NCI-H524 treated with DMSO at 0.1 percent for 48 hours (cell line): Measurements from ENCODE around the gene PRKN.
"Not testable (repeated sequence)": the region's sequence is repeated elsewhere in the genome, so short reads cannot be mapped to it uniquely, and the experiment has no call there.

Experiments
- DNase-seq: peaks from one replicate; lab custom pipeline; 2025; lab: John Stamatoyannopoulos, UW

The PRKN gene

GRCh38 chr6:161347988-161348627, 1379.5 kb downstream of the PRKN start:
- no peak for DNase-seq

DNA sequence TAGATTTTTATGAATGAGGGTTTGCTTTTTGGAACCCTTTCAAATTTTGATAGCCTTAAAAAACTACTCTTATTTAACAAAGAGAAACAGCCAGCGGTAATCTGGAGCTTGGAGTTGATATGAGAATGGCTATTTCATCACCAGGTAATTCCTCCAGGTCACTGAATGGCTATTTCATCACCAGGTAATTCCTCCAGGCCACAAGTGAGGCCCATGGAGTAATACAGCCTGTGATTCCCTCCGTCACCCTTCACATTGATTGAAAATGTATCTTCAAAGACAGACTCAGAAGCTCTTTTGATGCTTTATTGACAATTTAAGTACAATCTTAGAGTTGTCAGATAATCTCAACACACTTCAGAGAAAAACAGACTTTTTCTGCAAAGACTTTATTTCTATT, 1380.4 kb downstream of the PRKN start:
- no peak for DNase-seq

GRCh38 chr6:161346717-161347116, 1380.8 kb downstream of the PRKN start:
- no peak for DNase-seq

- DNase-seq = no peak
Observed at GRCh38 chr6:161344626-161345025, 1382.9 kb downstream of the PRKN start.

DNA sequence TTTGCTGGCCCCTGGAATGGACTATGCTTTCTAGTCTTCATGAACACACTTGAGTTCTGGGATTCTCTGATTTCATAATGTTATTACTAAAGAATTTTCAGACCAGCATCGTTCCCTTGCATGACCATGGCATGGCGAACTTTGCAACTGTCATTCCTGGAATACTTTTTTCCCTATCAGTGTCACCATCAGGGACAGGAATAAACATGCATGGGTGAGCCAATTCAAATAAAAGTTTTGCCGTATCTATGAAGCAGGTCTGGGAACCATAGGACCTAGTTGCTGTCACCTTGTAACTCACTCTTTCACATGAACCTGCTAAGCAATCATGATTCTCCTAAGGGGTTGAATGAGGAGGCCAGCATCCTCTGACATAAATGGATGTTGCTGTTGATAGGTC, 1385.5 kb downstream of the PRKN start:
- DNase-seq = no peak

DNA sequence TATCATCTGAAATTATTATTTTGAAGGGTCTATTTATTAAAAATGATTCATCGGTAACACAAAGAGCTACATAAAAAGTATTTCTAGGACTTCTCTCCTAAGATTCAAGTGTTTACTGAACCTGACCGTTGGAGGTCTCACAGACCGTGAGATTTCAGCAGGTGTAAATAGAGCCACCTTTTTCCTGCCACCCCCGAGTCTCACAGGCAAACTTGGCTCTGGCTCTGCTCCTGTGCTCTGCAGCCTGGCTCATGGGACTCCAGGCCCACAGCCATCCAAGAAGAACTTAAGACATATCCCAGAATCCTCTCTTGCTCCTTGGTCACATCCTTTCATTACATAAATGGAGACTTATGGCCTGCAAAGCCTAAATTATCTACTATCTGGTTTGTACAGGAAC, 1385.9 kb downstream of the PRKN start:
- no peak for DNase-seq

DNA sequence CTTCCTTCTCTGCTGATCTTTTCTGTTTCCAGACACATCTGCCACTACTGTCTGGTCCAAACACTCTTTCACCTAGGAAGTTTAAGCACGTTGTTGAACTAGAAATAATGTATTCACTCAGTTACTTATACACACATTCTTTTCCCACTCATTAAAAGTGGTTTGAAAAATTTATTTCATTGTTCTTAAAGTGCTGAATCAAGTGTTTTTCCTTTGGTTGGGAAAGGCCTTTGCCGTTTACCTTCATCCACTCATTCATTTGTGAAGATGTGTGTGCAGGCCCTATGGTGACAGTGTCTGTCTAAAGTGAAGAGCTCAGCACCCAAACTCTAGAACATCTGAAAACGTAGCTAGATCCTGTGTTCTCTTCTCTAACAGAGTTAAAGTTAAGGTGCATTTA, 1389.6 kb downstream of the PRKN start:
- no peak for DNase-seq

- DNase-seq = no peak
Observed at GRCh38 chr6:161336479-161336878, 1391.1 kb downstream of the PRKN start.

GRCh38 chr6:161333410-161333809, 1394.2 kb downstream of the PRKN start:
- DNase-seq = no peak

- not testable (repeated sequence) for DNase-seq
Observed at GRCh38 chr6:161331402-161332081, 1396.0 kb downstream of the PRKN start.

GRCh38 chr6:161327360-161327953, 1400.1 kb downstream of the PRKN start:
- no peak for DNase-seq

- DNase-seq = no peak
Observed at GRCh38 chr6:161319231-161319630, 1408.3 kb downstream of the PRKN start.

DNA sequence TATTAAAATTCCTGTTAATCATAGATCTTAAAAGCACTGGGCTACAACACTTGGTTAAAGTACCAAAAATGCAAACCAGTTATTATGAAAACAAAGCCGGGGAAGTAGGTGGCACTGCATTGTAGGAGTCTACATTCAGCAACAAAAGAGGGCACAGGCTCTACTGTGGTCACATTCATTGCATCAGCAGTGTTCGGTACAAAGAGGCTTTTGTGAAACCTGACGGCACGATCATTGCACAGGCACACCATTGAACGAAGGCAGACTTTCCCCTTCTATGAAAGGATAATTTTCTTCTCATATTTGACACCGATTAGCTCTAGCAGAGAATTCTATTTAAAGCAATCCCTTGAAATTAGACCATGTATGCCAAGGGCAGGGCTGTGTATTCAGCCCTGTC, 1409.1 kb downstream of the PRKN start:
- no peak for DNase-seq

DNA sequence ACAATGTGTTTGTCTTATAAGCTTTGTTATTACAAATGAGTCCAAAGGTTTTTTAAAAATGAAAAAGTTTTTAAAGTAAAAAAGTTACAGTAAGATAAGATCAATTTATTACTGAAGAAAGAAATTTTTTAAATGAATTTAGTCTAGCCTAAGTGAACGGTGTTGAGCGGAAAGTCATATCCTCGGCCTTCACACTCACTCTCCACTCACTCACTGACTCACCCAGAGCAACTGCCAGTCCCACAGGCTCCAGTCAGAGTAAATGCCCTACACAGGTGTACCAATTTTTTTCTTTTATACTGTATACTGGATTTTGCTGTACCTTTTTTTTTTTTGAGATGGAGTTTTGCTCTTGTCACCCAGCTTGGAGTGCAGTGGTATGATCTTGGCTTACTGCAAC, 1411.0 kb downstream of the PRKN start:
- DNase-seq = no peak

DNA sequence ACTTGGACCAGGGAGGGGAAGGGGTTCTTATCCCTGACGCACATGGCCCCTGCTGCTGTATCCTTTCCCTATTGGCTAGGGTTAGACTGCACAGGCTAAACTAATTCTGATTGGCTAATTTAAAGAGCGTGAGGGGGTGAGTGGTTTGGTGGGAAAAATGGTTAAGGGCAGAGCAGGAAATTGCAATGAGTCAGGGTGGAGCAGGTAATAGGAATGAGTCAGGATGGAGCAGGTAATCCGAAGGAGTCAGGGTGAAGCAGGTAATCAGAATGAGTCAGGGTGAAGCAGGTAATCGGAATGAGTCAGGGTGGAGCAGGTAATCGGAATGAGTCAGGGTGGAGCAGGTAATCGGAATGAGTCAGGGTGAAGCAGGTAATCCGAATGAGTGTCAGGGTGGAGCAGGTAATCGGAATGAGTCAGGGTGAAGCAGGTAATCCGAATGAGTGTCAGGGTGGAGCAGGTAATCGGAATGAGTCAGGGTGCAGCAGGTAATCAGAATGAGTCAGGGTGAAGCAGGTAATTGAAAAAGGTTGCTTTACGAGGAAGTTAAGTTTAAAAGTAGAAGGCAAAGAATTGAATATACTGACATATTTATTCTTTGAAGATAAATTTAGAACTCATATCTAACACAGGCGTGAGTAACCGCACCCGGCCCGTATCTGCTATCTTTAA, 1412.2 kb downstream of the PRKN start:
- DNase-seq = not testable (repeated sequence)

GRCh38 chr6:161314541-161315245, 1412.9 kb downstream of the PRKN start:
- DNase-seq = not testable (repeated sequence)

DNA sequence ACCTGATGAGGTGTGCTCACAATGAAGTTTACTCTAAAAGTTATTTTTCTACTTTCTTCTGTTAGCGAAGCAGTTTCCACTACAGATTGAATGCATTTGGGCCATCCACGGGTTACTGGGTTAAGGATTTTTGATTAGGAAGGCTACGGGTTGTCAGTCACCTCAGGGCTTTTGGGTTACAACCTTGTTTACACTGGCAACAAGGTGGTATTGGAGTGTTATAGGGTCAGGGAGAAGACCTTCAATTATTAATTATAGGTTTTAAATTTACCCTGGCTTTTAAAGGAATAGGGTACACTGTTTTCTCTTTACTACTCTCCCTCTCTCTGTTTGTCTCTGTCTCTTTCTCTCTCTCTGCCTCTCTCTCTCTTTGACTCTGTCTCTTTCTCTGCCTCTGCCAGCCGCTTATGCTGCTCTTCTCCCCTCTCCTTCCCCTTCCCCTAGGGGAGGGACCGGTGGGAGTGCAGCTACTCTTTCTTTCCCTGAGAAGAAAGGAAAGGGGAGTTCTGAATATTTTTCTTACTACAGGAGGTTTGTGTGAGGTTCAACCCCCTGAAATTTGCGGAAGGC, 1413.5 kb downstream of the PRKN start:
- DNase-seq = no peak

DNA sequence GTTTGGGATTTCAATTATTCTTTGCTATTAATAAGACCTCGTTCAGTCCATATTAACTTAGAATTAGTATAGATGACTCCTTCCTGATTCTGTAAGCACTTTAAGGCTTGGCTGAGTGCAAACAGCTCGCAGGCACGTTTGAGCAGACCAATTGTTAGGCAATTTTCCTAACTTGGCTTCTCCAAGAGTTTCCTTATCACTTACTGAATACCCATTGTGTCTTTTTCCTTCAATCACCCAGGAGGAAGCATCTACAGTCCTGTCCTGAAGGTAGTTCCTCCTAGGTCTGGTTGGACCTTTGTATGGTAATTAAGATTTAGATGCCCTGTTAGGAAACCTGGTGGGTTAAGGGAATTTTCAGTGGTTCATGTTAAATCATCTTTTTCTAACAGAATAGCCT, 1414.1 kb downstream of the PRKN start:
- not testable (repeated sequence) for DNase-seq

DNA sequence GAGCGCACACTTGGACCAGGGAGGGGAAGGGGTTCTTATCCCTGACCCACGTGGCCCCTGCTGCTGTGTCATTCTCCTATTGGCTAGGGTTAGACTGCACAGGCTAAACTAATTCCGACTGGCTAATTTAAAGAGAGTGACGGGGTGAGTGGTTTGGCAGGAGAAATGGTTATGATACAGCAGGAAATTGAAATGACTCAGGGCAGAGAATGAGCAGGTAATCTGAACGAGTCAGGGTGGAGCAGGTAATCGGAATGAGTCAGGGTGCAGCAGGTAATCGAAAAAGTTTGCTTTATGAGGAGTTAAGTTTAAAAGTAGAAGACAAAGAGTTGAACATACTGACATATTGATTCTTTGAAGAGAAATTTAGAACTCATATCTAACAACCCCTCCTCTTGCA, 1417.8 kb downstream of the PRKN start:
- DNase-seq = not testable (repeated sequence)

- DNase-seq = no peak
Observed at GRCh38 chr6:161308075-161308655, 1419.4 kb downstream of the PRKN start.

DNA sequence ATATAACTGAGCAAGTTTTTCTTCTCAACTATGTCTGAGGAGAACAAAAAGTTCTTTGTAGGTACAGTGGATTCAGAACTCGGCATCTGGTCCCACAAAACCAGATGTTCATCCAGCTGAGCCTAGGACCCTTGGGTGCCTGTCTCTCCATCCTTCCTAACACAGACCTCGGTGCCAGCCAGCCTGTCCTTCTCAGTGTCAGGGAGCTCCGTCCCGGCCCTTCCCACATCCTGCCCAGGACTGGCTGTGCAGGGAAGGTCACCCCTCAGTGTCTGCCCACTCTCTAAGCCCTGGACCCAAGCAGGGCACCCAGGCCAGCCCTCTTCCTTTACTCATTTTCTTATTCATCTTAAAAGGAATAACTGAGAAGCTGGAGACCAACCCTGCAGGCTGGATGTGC, 1421.7 kb downstream of the PRKN start:
- DNase-seq = no peak
